CD8-positive, alpha-beta memory T cell (primary cell): ENCODE data around the gene BRD7. TPM values are rescaled to one million over a fixed set of nuclear protein-coding genes. Genes with fewer than 3 reads are reported as not detected.

Source experiments
- CTCF ChIA-PET: fragments of 350-600 bp; sonication (Branson Sonifier 250); formaldehyde crosslinking; loops from one replicate; lab custom pipeline; 2021; ENCODE audit warnings: antibody characterized with exemption; lab: Charles Lee
- POLR2A ChIA-PET: fragments of 350-600 bp; sonication (Branson Sonifier 250); formaldehyde crosslinking; loops from one replicate; lab custom pipeline; 2021; ENCODE audit warnings: antibody characterized with exemption; lab: Charles Lee
- DNase-seq, 5 donors: peaks; one replicate each; pipeline versions ENCODE4 v3.0.0 to v3.0.0-alpha.2; 2020 to 2022; ENCODE audit warnings: mixed read lengths in 1 of 5
- H3K27ac ChIP-seq: one replicate; pipeline ENCODE4 v1.7.0; 2013; ENCODE audit warnings: low read depth, mild to moderate bottlenecking, low read length, moderate library complexity
- H3K27me3 ChIP-seq: 2 replicates; pipeline ENCODE4 v1.7.0; 2013; ENCODE audit warnings: low read length, mild to moderate bottlenecking; ENCODE audit not compliant: insufficient read depth, poor library complexity, severe bottlenecking
- H3K36me3 ChIP-seq: 2 replicates; pipeline ENCODE4 v1.7.0; 2013; ENCODE audit warnings: mild to moderate bottlenecking, low read length, moderate library complexity; ENCODE audit not compliant: insufficient read depth
- H3K4me1 ChIP-seq: 2 replicates; pipeline ENCODE4 v1.7.0; 2013; ENCODE audit warnings: mild to moderate bottlenecking, low read length, moderate library complexity; ENCODE audit not compliant: insufficient read depth
- H3K4me3 ChIP-seq: 2 replicates; pipeline ENCODE4 v1.7.0; 2013; ENCODE audit warnings: mild to moderate bottlenecking, low read length
- H3K9me3 ChIP-seq: 2 replicates; pipeline ENCODE4 v1.7.0; 2013; ENCODE audit warnings: mild to moderate bottlenecking, low read length
- H3K27ac Mint-ChIP-seq, 8 donors: one replicate each; pipeline ENCODE4 v1.8.0; 2020 to 2021; ENCODE audit warnings: mixed read lengths in 8 of 8, mild to moderate bottlenecking in 6 of 8, inconsistent platforms in 3 of 8, moderate library complexity in 3 of 8
- H3K27me3 Mint-ChIP-seq, 2 donors: one replicate each; pipeline ENCODE4 v1.8.0; 2020 to 2021; ENCODE audit warnings: mixed read lengths in 2 of 2, mild to moderate bottlenecking in 1 of 2, moderate library complexity in 1 of 2
- H3K36me3 Mint-ChIP-seq, 3 donors: one replicate each; pipeline ENCODE4 v1.8.0; 2020 to 2021; ENCODE audit warnings: mixed read lengths in 3 of 3, inconsistent platforms in 1 of 3, mild to moderate bottlenecking in 1 of 3
- H3K4me1 Mint-ChIP-seq, 3 donors: one replicate each; pipeline ENCODE4 v1.8.0; 2020 to 2021; ENCODE audit warnings: mixed read lengths in 3 of 3, inconsistent platforms in 1 of 3, mild to moderate bottlenecking in 1 of 3
- H3K4me3 Mint-ChIP-seq, 7 donors: one replicate each; pipeline ENCODE4 v1.8.0; 2020 to 2021; ENCODE audit warnings: mixed read lengths in 7 of 7, mild to moderate bottlenecking in 6 of 7, moderate library complexity in 4 of 7, inconsistent platforms in 2 of 7
- H3K9me3 Mint-ChIP-seq, 5 donors: one replicate each; pipeline ENCODE4 v1.8.0; 2020 to 2022; ENCODE audit warnings: mixed read lengths in 5 of 5, mild to moderate bottlenecking in 3 of 5, moderate library complexity in 2 of 5, inconsistent platforms in 1 of 5
- polyA plus RNA-seq: library from polyadenylated mRNA; unstranded; fragments of 300-500 nt; fragmentation: Illumina TruSeq; gene quantifications from one replicate; pipeline ENCODE4 v1.2.3, GENCODE V29; 2021
- total RNA-seq, 2 experiments: library from RNA; stranded (reverse); gene quantifications; one replicate each; pipeline ENCODE4 v1.2.3, GENCODE V29; 2021

The BRD7 gene
- total and polyA plus RNA-seq, 3 experiments from 2014 or later = 55.7 to 103 (median 101) TPM

GRCh38 chr16:50386774-50387173, 18.0 kb upstream of the BRD7 start:
- DNase-seq = no peak
- Mint-ChIP-seq H3K4me3 (no peak overlapping the region), H3K27me3 (peaks cover 10 to 13% of the 10 kb centered on the region in 2 donors), H3K36me3 (no peaks in the 10 kb centered on the region), H3K27ac (no peak overlapping the region), H3K9me3 (no peaks in the 10 kb centered on the region), H3K4me1 (no peaks in the 10 kb centered on the region)
- H3K27me3 ChIP-seq = no peaks in the 10 kb centered on the region
- H3K36me3 ChIP-seq = no peaks in the 10 kb centered on the region
- ChIA-PET POLR2A (no interaction called here), CTCF (interaction anchor here (1.0 to 1.2 kb wide), 2 partner anchors 10 to 11 kb away, joined by 3 to 5 read pairs; no protein-coding TSS in a partner anchor)
- H3K9me3 ChIP-seq = no peaks in the 10 kb centered on the region
- H3K4me1 ChIP-seq = no peaks in the 10 kb centered on the region
- H3K4me3 ChIP-seq = no peak overlapping the region
- no peak overlapping the region for H3K27ac ChIP-seq

GRCh38 chr16:50386139-50386538, 17.4 kb upstream of the BRD7 start:
- Mint-ChIP-seq H3K4me3 (no peak overlapping the region), H3K4me1 (no peaks in the 10 kb centered on the region), H3K27me3 (peaks cover 10 to 13% of the 10 kb centered on the region in 2 donors), H3K9me3 (no peaks in the 10 kb centered on the region), H3K27ac (no peak overlapping the region), H3K36me3 (no peaks in the 10 kb centered on the region)
- H3K27me3 ChIP-seq = no peaks in the 10 kb centered on the region
- no peaks in the 10 kb centered on the region for H3K36me3 ChIP-seq
- H3K9me3 ChIP-seq = no peaks in the 10 kb centered on the region
- ChIA-PET CTCF (interaction anchor here (1.0 to 1.2 kb wide), 2 partner anchors 9 to 12 kb away, joined by 3 to 5 read pairs; no protein-coding TSS in a partner anchor), POLR2A (no interaction called here)
- H3K27ac ChIP-seq = no peak overlapping the region
- no peaks in the 10 kb centered on the region for H3K4me1 ChIP-seq
- no peak for DNase-seq
- no peak overlapping the region for H3K4me3 ChIP-seq

GRCh38 chr16:50384500-50385135, 15.8 kb upstream of the BRD7 start:
- no peak overlapping the region for H3K4me3 Mint-ChIP-seq
- Histone ChIP-seq H3K27ac (no peak overlapping the region), H3K9me3 (no peaks in the 10 kb centered on the region), H3K4me1 (no peaks in the 10 kb centered on the region), H3K4me3 (no peak overlapping the region), H3K36me3 (no peaks in the 10 kb centered on the region), H3K27me3 (no peaks in the 10 kb centered on the region)
- H3K4me1 Mint-ChIP-seq = no peaks in the 10 kb centered on the region
- ChIA-PET POLR2A (no interaction called here), CTCF (no interaction called here)
- DNase-seq = no peak
- H3K27me3 Mint-ChIP-seq = peaks cover 10 to 13% of the 10 kb centered on the region in 2 donors
- no peak overlapping the region for H3K27ac Mint-ChIP-seq
- H3K36me3 Mint-ChIP-seq = no peaks in the 10 kb centered on the region
- no peaks in the 10 kb centered on the region for H3K9me3 Mint-ChIP-seq

GRCh38 chr16:50381679-50382440, 13.1 kb upstream of the BRD7 start:
- CTCF ChIA-PET = no interaction called here
- H3K27ac Mint-ChIP-seq = no peak overlapping the region
- Histone ChIP-seq H3K27ac (no peak overlapping the region), H3K4me1 (no peaks in the 10 kb centered on the region), H3K4me3 (no peak overlapping the region), H3K36me3 (no peaks in the 10 kb centered on the region), H3K9me3 (no peaks in the 10 kb centered on the region), H3K27me3 (no peaks in the 10 kb centered on the region)
- H3K4me1 Mint-ChIP-seq = no peaks in the 10 kb centered on the region
- H3K36me3 Mint-ChIP-seq = no peaks in the 10 kb centered on the region
- H3K27me3 Mint-ChIP-seq = peaks cover 9 to 17% of the 10 kb centered on the region in 2 donors
- DNase-seq = no peak
- POLR2A ChIA-PET = no interaction called here
- H3K4me3 Mint-ChIP-seq = no peak overlapping the region
- H3K9me3 Mint-ChIP-seq = no peaks in the 10 kb centered on the region

GRCh38 chr16:50378417-50378816, 9.6 kb upstream of the BRD7 start:
- Mint-ChIP-seq H3K9me3 (no peaks in the 10 kb centered on the region), H3K4me3 (no peak overlapping the region), H3K4me1 (no peaks in the 10 kb centered on the region), H3K36me3 (no peaks in the 10 kb centered on the region), H3K27me3 (peaks cover 14 to 23% of the 10 kb centered on the region in 2 donors), H3K27ac (no peak overlapping the region)
- H3K9me3 ChIP-seq = no peaks in the 10 kb centered on the region
- DNase-seq = no peak
- no peaks in the 10 kb centered on the region for H3K27me3 ChIP-seq
- no peak overlapping the region for H3K27ac ChIP-seq
- H3K36me3 ChIP-seq = no peaks in the 10 kb centered on the region
- no peaks in the 10 kb centered on the region for H3K4me1 ChIP-seq
- H3K4me3 ChIP-seq = no peak overlapping the region
- CTCF ChIA-PET = interaction anchor here (1.1 kb wide), 1 partner anchor 9 kb away, joined by 3 read pairs; no protein-coding TSS in a partner anchor
- POLR2A ChIA-PET = no interaction called here

GRCh38 chr16:50377001-50377400, 8.2 kb upstream of the BRD7 start:
- Histone ChIP-seq H3K9me3 (no peaks in the 10 kb centered on the region), H3K36me3 (no peaks in the 10 kb centered on the region), H3K4me1 (no peaks in the 10 kb centered on the region), H3K27me3 (no peaks in the 10 kb centered on the region), H3K4me3 (no peak overlapping the region), H3K27ac (no peak overlapping the region)
- CTCF ChIA-PET = interaction anchor here (1.1 to 1.7 kb wide), 3 partner anchors 9 to 352 kb away, joined by 3 to 6 read pairs (median 5); partner anchors contain the start of gene CNEP1R1
- no peak overlapping the region for H3K4me3 Mint-ChIP-seq
- no peak overlapping the region for H3K27ac Mint-ChIP-seq
- no peaks in the 10 kb centered on the region for H3K9me3 Mint-ChIP-seq
- no peaks in the 10 kb centered on the region for H3K4me1 Mint-ChIP-seq
- no peaks in the 10 kb centered on the region for H3K36me3 Mint-ChIP-seq
- POLR2A ChIA-PET = interaction anchor here (0.7 kb wide), 1 partner anchor 312 kb away, joined by 10 read pairs; no protein-coding TSS in a partner anchor
- H3K27me3 Mint-ChIP-seq = peaks cover 12 to 23% of the 10 kb centered on the region in 2 donors
- DNase-seq = no peak

- Histone ChIP-seq H3K36me3 (no peaks in the 10 kb centered on the region), H3K4me3 (no peak overlapping the region), H3K4me1 (no peaks in the 10 kb centered on the region), H3K27me3 (no peaks in the 10 kb centered on the region), H3K9me3 (no peaks in the 10 kb centered on the region), H3K27ac (no peak overlapping the region)
- no peaks in the 10 kb centered on the region for H3K36me3 Mint-ChIP-seq
- ChIA-PET POLR2A (no interaction called here), CTCF (no interaction called here)
- H3K4me1 Mint-ChIP-seq = peaks cover 8 to 11% (median 10%) of the 10 kb centered on the region in 3 donors
- no peak for DNase-seq
- H3K4me3 Mint-ChIP-seq = no peak overlapping the region
- H3K27me3 Mint-ChIP-seq = peaks cover 11 to 23% of the 10 kb centered on the region in 2 donors
- H3K27ac Mint-ChIP-seq = no peak overlapping the region
- peaks cover 0 to 1% (median 0%) of the 10 kb centered on the region in 5 donors for H3K9me3 Mint-ChIP-seq
Measured at GRCh38 chr16:50373780-50374179, 5.0 kb upstream of the BRD7 start.

GRCh38 chr16:50373345-50373701, 4.5 kb upstream of the BRD7 start:
- Mint-ChIP-seq H3K27me3 (peaks cover 10 to 23% of the 10 kb centered on the region in 2 donors), H3K36me3 (no peaks in the 10 kb centered on the region), H3K4me1 (peaks cover 8 to 11% (median 10%) of the 10 kb centered on the region in 3 donors), H3K9me3 (peaks cover 0 to 1% (median 0%) of the 10 kb centered on the region in 5 donors), H3K4me3 (no peak overlapping the region), H3K27ac (no peak overlapping the region)
- POLR2A ChIA-PET = no interaction called here
- no peaks in the 10 kb centered on the region for H3K4me1 ChIP-seq
- H3K27ac ChIP-seq = no peak overlapping the region
- no peak for DNase-seq
- CTCF ChIA-PET = interaction anchor here (1.6 kb wide), 1 partner anchor 292 kb away, joined by 3 read pairs; no protein-coding TSS in a partner anchor
- H3K9me3 ChIP-seq = no peaks in the 10 kb centered on the region
- H3K4me3 ChIP-seq = no peak overlapping the region
- no peaks in the 10 kb centered on the region for H3K36me3 ChIP-seq
- H3K27me3 ChIP-seq = no peaks in the 10 kb centered on the region
